Measurements from ENCODE around the gene TSPEAR. TPM values are rescaled to one million over a fixed set of nuclear protein-coding genes. Genes with fewer than 3 reads are reported as not detected.

Gene TSPEAR
- total and polyA plus RNA-seq, 2 of the 13 experiments (the other 11 are each of a cell fraction or from before 2014, with no cell fraction given), result 0.07 to 0.32 TPM

DNA sequence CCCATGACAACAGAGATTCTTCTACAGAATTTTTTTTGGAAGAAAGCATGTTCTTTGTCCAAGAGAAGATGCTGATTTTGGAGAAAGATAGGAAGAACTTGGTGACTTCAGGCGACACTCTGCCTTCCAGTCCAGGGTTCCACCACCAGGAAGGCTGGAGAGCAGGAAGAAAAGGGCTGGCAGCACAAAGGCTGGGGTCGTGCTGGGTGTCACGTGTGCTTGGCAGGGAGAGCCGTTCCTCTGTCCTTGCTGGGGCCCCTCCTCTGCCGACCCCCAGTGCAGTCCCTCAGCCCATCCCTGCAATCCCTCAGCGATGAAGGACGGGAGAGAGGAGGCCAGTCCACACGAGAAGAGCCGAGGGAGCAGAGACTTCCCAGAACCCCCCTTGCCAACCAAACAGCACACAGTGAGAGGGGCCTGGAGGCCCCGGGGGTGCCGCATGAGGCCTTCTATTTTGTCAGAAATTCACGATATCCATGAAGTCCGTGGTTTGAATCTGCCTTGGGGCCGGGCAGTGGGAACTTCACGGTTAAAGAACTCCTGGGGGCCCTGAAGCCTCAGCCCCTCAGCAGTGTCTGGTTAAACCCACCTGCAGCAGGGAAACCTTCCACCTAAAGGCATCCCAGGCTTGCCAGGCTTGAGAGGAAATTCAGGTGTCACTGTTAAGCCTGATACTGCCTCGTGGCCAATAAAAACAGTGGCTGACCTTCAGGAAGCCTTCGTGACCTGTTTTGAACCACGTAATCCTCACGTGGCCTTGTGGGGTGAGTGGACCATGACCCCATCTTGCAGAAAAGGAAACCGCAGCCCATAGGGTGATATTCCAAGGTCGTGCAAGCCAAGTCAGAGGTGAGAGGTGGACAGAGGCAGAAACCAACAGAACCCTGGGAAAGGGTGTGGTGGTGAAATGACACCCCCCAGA, 11.0 kb downstream of the TSPEAR start (continued):
- TF ChIP-seq ZNF557 (CRISPR knock-in tag; IDR thresholded peaks at IDR 0.05) (0 out of 2 replicates have a peak, but pooled peaks have one; percentile 36), SAP130 (CRISPR knock-in tag; IDR thresholded peaks at IDR 0.05; ENCODE audit: low read depth) (peak; percentile 83), ZNF230 (CRISPR knock-in tag; IDR thresholded peaks at IDR 0.05) (0 out of 2 replicates have a peak, but pooled peaks have one; percentile 67), PAF1 (CRISPR knock-in tag; IDR thresholded peaks at IDR 0.05) (no peak), NBN (conservative IDR thresholded peaks at IDR 0.05) (no peak), PITX1 (CRISPR knock-in tag; IDR thresholded peaks at IDR 0.05) (peak; percentile 89), CBX2 (IDR thresholded peaks at IDR 0.05; ENCODE audit: low read depth, low read length) (no peak), CBX2 (CRISPR knock-in tag; IDR thresholded peaks at IDR 0.05; ENCODE audit: low read depth) (peak; percentile 72; the same call in 1 of the 2 replicates), ELF3 (CRISPR knock-in tag; IDR thresholded peaks at IDR 0.05) (peak; percentile 79), MEIS2 (CRISPR knock-in tag; IDR thresholded peaks at IDR 0.05) (peak; percentile 44; the same call in 1 of the 2 replicates), HCFC1 (IDR thresholded peaks at IDR 0.05; ENCODE audit: low read depth, low read length) (no peak; the same call in 1 of the 2 replicates)
- TF ChIP-seq, protein P1, sequence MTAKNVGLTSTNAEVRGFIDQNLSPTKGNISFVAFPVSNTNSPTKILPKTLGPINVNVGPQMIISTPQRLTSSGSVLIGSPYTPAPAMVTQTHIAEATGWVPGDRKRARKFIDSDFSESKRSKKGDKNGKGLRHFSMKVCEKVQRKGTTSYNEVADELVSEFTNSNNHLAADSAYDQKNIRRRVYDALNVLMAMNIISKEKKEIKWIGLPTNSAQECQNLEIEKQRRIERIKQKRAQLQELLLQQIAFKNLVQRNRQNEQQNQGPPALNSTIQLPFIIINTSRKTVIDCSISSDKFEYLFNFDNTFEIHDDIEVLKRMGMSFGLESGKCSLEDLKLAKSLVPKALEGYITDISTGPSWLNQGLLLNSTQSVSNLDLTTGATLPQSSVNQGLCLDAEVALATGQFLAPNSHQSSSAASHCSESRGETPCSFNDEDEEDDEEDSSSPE (CRISPR knock-in tag; IDR thresholded peaks at IDR 0.05), result peak; percentile 41; the same call in 1 of the 2 replicates
- TF ChIP-seq, protein P2, sequence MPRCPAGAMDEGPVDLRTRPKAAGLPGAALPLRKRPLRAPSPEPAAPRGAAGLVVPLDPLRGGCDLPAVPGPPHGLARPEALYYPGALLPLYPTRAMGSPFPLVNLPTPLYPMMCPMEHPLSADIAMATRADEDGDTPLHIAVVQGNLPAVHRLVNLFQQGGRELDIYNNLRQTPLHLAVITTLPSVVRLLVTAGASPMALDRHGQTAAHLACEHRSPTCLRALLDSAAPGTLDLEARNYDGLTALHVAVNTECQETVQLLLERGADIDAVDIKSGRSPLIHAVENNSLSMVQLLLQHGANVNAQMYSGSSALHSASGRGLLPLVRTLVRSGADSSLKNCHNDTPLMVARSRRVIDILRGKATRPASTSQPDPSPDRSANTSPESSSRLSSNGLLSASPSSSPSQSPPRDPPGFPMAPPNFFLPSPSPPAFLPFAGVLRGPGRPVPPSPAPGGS (CRISPR knock-in tag; IDR thresholded peaks at IDR 0.05), result peak; percentile 27; the same call in 1 of the 2 replicates
- TF ChIP-seq, protein P3, sequence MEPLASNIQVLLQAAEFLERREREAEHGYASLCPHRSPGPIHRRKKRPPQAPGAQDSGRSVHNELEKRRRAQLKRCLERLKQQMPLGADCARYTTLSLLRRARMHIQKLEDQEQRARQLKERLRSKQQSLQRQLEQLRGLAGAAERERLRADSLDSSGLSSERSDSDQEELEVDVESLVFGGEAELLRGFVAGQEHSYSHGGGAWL (CRISPR knock-in tag; IDR thresholded peaks at IDR 0.05), result 0 out of 2 replicates have a peak, but pooled peaks have one; percentile 20
- TF ChIP-seq, protein P4, sequence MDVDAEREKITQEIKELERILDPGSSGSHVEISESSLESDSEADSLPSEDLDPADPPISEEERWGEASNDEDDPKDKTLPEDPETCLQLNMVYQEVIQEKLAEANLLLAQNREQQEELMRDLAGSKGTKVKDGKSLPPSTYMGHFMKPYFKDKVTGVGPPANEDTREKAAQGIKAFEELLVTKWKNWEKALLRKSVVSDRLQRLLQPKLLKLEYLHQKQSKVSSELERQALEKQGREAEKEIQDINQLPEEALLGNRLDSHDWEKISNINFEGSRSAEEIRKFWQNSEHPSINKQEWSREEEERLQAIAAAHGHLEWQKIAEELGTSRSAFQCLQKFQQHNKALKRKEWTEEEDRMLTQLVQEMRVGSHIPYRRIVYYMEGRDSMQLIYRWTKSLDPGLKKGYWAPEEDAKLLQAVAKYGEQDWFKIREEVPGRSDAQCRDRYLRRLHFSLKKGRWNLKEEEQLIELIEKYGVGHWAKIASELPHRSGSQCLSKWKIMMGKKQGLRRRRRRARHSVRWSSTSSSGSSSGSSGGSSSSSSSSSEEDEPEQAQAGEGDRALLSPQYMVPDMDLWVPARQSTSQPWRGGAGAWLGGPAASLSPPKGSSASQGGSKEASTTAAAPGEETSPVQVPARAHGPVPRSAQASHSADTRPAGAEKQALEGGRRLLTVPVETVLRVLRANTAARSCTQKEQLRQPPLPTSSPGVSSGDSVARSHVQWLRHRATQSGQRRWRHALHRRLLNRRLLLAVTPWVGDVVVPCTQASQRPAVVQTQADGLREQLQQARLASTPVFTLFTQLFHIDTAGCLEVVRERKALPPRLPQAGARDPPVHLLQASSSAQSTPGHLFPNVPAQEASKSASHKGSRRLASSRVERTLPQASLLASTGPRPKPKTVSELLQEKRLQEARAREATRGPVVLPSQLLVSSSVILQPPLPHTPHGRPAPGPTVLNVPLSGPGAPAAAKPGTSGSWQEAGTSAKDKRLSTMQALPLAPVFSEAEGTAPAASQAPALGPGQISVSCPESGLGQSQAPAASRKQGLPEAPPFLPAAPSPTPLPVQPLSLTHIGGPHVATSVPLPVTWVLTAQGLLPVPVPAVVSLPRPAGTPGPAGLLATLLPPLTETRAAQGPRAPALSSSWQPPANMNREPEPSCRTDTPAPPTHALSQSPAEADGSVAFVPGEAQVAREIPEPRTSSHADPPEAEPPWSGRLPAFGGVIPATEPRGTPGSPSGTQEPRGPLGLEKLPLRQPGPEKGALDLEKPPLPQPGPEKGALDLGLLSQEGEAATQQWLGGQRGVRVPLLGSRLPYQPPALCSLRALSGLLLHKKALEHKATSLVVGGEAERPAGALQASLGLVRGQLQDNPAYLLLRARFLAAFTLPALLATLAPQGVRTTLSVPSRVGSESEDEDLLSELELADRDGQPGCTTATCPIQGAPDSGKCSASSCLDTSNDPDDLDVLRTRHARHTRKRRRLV (CRISPR knock-in tag; IDR thresholded peaks at IDR 0.05), result no peak
- TF ChIP-seq, protein P5, sequence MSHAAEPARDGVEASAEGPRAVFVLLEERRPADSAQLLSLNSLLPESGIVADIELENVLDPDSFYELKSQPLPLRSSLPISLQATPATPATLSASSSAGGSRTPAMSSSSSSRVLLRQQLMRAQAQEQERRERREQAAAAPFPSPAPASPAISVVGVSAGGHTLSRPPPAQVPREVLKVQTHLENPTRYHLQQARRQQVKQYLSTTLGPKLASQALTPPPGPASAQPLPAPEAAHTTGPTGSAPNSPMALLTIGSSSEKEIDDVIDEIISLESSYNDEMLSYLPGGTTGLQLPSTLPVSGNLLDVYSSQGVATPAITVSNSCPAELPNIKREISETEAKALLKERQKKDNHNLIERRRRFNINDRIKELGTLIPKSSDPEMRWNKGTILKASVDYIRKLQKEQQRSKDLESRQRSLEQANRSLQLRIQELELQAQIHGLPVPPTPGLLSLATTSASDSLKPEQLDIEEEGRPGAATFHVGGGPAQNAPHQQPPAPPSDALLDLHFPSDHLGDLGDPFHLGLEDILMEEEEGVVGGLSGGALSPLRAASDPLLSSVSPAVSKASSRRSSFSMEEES (CRISPR knock-in tag; IDR thresholded peaks at IDR 0.05), result peak; percentile 91
- TF ChIP-seq, protein P6, sequence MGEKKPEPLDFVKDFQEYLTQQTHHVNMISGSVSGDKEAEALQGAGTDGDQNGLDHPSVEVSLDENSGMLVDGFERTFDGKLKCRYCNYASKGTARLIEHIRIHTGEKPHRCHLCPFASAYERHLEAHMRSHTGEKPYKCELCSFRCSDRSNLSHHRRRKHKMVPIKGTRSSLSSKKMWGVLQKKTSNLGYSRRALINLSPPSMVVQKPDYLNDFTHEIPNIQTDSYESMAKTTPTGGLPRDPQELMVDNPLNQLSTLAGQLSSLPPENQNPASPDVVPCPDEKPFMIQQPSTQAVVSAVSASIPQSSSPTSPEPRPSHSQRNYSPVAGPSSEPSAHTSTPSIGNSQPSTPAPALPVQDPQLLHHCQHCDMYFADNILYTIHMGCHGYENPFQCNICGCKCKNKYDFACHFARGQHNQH (CRISPR knock-in tag; IDR thresholded peaks at IDR 0.05), result peak; percentile 64
